Fibroblast of lung (primary cell): ENCODE results near the gene OR10H3. TPM values are rescaled to one million over a fixed set of nuclear protein-coding genes. Genes with fewer than 3 reads are reported as not detected.
"Not testable (repeated sequence)": the region's sequence is repeated elsewhere in the genome, so short reads cannot be mapped to it uniquely, and the experiment has no call there.

Source experiments
- DNase-seq, 2 donors: peaks; one replicate each; pipeline versions ENCODE4 v3.0.0 to v3.0.0-alpha.2; 2010; ENCODE audit warnings: low read depth in 2 of 2
- H2AFZ ChIP-seq: 2 replicates; pipeline ENCODE4 v1.5.1; 2012; ENCODE audit warnings: low read length, control low read depth, inconsistent platforms
- H3K27ac ChIP-seq: 2 replicates; pipeline ENCODE4 v1.5.1; 2011; ENCODE audit warnings: low read length, control low read depth; ENCODE audit not compliant: insufficient read depth
- H3K27me3 ChIP-seq: 2 replicates; pipeline ENCODE4 v1.5.1; 2011; ENCODE audit warnings: mild to moderate bottlenecking, low read length; ENCODE audit not compliant: control insufficient read depth, insufficient read depth
- H3K36me3 ChIP-seq: 2 replicates; pipeline ENCODE4 v1.5.1; 2011; ENCODE audit warnings: low read length; ENCODE audit not compliant: control insufficient read depth, insufficient read depth
- H3K4me1 ChIP-seq: 2 replicates; pipeline ENCODE4 v1.5.1; 2011; ENCODE audit warnings: low read length; ENCODE audit not compliant: control insufficient read depth, insufficient read depth; ENCODE audit errors: extremely low read depth
- H3K4me2 ChIP-seq: 2 replicates; pipeline ENCODE4 v1.5.1; 2011; ENCODE audit warnings: low read length, control low read depth; ENCODE audit not compliant: insufficient read depth; ENCODE audit errors: extremely low read depth
- H3K4me3 ChIP-seq, 4 experiments: fragments of 200-600 bp in 1 of 4; sonication (generic) in 1 of 4; replicated peaks in 1 of 4; 2 replicates each; pipeline ENCODE4 v1.5.1; 2011 to 2016; ENCODE audit warnings: low read length in 4 of 4, low read depth in 3 of 4, mild to moderate bottlenecking in 3 of 4, control low read depth in 2 of 4, inconsistent platforms in 1 of 4, mixed read lengths in 1 of 4; ENCODE audit not compliant: insufficient read depth in 1 of 4; ENCODE audit errors: control extremely low read depth in 1 of 4
- H3K79me2 ChIP-seq: 2 replicates; pipeline ENCODE4 v1.5.1; 2012; ENCODE audit warnings: mild to moderate bottlenecking, low read length, inconsistent platforms; ENCODE audit not compliant: control insufficient read depth, insufficient read depth
- H3K9ac ChIP-seq: 2 replicates; pipeline ENCODE4 v1.5.1; 2011; ENCODE audit warnings: mild to moderate bottlenecking, low read length, control low read depth; ENCODE audit not compliant: insufficient read depth
- H3K9me3 ChIP-seq: 2 replicates; pipeline ENCODE4 v1.5.1; 2012; ENCODE audit warnings: low read depth, low read length; ENCODE audit not compliant: control insufficient read depth, insufficient read depth
- H4K20me1 ChIP-seq: 2 replicates; pipeline ENCODE4 v1.5.1; 2011; ENCODE audit warnings: low read length; ENCODE audit not compliant: control insufficient read depth, insufficient read depth; ENCODE audit errors: extremely low read depth
- EZH2 ChIP-seq: IDR thresholded peaks from 2 replicates; pipeline ENCODE4 v1.5.1; 2012; ENCODE audit warnings: low read length, control low read depth, mild to moderate bottlenecking; ENCODE audit errors: missing control alignments
- polyA plus RNA-seq, 2 donors: library from polyadenylated mRNA; depleted of rRNA in 1 of 2; stranded (reverse) in 1 of 2; unstranded in 1 of 2; fragments of >200 nt; gene quantifications; 2 replicates each; pipeline ENCODE4 v1.2.1, GENCODE V29; 2011 to 2012; ENCODE audit warnings: missing spikeins in 1 of 2
- total RNA-seq: library from RNA; depleted of rRNA; stranded (reverse); fragments of >200 nt; gene quantifications from 2 replicates; pipeline ENCODE4 v1.2.1, GENCODE V29; 2014
- TF ChIP-seq, protein P1 (sequence below), 2 donors: IDR thresholded peaks in 1 of 2; conservative IDR thresholded peaks in 1 of 2; 1 replicate in 1 of 2; 2 replicates in 1 of 2; pipeline ENCODE4 v1.5.1; 2011 to 2012; ENCODE audit warnings: low read length in 2 of 2, control low read depth in 1 of 2, inconsistent platforms in 1 of 2, low read depth in 1 of 2, mild to moderate bottlenecking in 1 of 2

Gene OR10H3
- total and polyA plus RNA-seq, 2 donors (not counting 1 experiment from before 2014, with no cell fraction given), result not detected

DNA sequence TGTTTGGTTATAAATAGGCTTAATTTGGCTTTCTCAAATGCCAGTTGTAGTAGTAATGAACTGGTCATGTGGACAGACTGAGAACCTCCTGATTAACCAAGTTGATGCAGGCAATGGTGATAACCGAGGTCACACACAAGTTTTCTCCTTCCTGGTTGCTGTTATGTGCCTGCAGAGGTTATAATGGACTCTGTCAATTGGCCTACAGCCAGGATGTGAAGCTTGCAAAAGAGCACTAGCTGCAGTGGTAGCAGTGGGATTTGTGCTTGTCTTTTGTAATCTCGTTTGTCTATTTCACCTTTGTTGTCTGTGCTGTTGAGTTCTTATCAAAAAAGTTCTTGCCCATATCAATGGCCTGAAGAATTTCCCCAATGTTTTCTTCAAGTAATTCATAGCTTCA is 20.6 kb downstream of the OR10H3 start:
- Histone ChIP-seq H3K4me1 (no peaks in the 10 kb centered on the region), H3K27me3 (no peaks in the 10 kb centered on the region), H3K9ac (no peak overlapping the region), H3K79me2 (no peaks in the 10 kb centered on the region), H3K27ac (no peak overlapping the region), H4K20me1 (no peaks in the 10 kb centered on the region), H2AFZ (no peak overlapping the region), H3K4me2 (no peak overlapping the region), H3K9me3 (no peaks in the 10 kb centered on the region), H3K4me3 (no peak overlapping the region), H3K36me3 (no peaks in the 10 kb centered on the region)
- no peak for TF ChIP-seq EZH2
- TF ChIP-seq, protein P1, sequence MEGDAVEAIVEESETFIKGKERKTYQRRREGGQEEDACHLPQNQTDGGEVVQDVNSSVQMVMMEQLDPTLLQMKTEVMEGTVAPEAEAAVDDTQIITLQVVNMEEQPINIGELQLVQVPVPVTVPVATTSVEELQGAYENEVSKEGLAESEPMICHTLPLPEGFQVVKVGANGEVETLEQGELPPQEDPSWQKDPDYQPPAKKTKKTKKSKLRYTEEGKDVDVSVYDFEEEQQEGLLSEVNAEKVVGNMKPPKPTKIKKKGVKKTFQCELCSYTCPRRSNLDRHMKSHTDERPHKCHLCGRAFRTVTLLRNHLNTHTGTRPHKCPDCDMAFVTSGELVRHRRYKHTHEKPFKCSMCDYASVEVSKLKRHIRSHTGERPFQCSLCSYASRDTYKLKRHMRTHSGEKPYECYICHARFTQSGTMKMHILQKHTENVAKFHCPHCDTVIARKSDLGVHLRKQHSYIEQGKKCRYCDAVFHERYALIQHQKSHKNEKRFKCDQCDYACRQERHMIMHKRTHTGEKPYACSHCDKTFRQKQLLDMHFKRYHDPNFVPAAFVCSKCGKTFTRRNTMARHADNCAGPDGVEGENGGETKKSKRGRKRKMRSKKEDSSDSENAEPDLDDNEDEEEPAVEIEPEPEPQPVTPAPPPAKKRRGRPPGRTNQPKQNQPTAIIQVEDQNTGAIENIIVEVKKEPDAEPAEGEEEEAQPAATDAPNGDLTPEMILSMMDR (conservative IDR thresholded peaks at IDR 0.05 in 1 of 2, IDR thresholded peaks at IDR 0.05 in 1 of 2; ENCODE audit: low read depth in 1 of 2, low read length in 2 of 2), result no peak
- DNase-seq, result no peak

DNA sequence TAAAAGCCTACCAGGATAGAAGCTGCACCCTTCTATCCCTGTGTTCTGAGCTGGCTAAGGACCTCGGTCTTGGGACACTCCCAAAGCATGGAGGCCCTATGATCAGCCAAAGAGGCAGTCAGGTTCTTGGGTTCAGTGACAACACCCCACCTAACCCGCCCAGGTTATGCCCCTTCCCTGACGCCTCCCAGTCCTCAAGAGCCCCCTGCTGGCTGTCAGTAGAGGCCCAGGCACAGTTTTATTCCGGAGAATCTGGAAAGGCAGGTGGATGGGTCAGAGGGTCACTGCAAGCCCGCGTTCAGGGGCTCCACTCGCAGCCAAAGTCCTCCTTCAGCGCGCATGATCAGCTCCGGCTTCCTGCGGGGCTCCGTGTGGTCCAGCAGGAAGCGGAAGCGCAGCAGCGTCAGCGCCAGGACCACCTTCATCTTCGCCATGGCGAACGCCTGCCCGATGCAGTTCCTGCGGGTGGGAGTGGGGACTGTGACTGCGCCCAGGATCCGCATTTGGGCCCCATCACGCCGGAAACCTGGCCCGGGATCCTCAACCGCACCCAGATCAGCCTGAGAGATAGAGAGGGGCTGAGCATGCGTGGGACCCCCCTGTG is 22.3 kb downstream of the OR10H3 start:
- no peak overlapping the region for H2AFZ ChIP-seq
- H3K4me3 ChIP-seq, result no peak overlapping the region
- no peaks in the 10 kb centered on the region for H3K9me3 ChIP-seq
- no peak overlapping the region for H3K27ac ChIP-seq
- H4K20me1 ChIP-seq, result no peaks in the 10 kb centered on the region
- H3K27me3 ChIP-seq, result no peaks in the 10 kb centered on the region
- H3K36me3 ChIP-seq, result no peaks in the 10 kb centered on the region
- no peak for TF ChIP-seq EZH2
- TF ChIP-seq, protein P1 (conservative IDR thresholded peaks at IDR 0.05 in 1 of 2, IDR thresholded peaks at IDR 0.05 in 1 of 2; ENCODE audit: low read depth in 1 of 2, low read length in 2 of 2), result no peak
- no peak overlapping the region for H3K9ac ChIP-seq
- H3K4me1 ChIP-seq, result no peaks in the 10 kb centered on the region
- no peak overlapping the region for H3K4me2 ChIP-seq
- H3K79me2 ChIP-seq, result no peaks in the 10 kb centered on the region
- DNase-seq, result no peak

DNA sequence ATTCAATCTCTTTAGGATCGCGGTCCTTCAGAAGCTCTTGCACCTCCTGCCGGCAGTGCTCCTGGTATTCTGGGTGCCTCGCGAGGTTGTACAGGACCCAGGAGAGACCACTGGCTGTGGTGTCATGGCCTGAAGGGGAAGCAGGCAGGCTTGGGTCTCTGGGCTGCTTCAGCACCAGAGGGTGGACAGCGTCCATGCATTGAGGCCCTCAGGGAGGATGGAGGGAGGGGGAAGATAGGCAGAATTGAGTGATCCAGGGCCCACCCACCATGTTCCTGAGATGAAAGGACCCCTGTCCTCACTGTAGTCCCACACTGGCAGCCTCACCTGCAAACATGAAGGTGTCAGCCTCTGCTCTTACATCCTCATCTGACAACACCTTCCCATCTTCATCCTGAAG is 31.8 kb downstream of the OR10H3 start:
- no peak overlapping the region for H3K4me2 ChIP-seq
- DNase-seq, result no peak
- TF ChIP-seq EZH2, result no peak
- TF ChIP-seq, protein P1 (conservative IDR thresholded peaks at IDR 0.05 in 1 of 2, IDR thresholded peaks at IDR 0.05 in 1 of 2; ENCODE audit: low read depth in 1 of 2, low read length in 2 of 2), result no peak

DNA sequence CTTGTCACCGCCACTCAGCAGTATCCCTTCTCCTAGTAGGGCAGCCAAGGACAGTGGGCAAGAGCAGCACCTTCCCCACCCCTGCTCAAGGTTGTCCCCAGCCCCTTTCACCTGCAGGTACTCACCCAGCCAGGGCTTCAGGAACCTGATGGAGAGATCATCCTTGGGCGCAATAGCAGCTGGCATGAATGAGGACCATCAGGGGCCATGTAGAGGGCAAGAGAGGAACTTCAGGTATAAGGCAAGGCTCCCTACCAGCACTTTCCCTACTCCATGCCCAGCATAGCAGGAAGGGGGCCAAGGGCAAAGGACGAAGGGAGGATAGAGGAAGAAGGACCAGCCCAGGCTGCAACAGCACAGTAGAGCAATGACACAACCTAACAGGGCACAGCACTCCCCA is 36.4 kb downstream of the OR10H3 start:
- H3K36me3 ChIP-seq, H3K27ac ChIP-seq, H3K4me2 ChIP-seq, H3K9me3 ChIP-seq, H3K4me3 ChIP-seq, H3K79me2 ChIP-seq, H4K20me1 ChIP-seq, H2AFZ ChIP-seq, DNase-seq, H3K27me3 ChIP-seq, H3K4me1 ChIP-seq, H3K9ac ChIP-seq: not testable (repeated sequence)

More for the DNA sequence above, 31.8 kb downstream of the OR10H3 start:
- H3K36me3 ChIP-seq, result no peaks in the 10 kb centered on the region
- H3K9me3 ChIP-seq, result no peaks in the 10 kb centered on the region
- no peaks in the 10 kb centered on the region for H3K79me2 ChIP-seq
- no peaks in the 10 kb centered on the region for H3K27me3 ChIP-seq
- no peaks in the 10 kb centered on the region for H3K4me1 ChIP-seq
- H3K9ac ChIP-seq, result no peak overlapping the region
- H3K4me3 ChIP-seq, result no peak overlapping the region
- H4K20me1 ChIP-seq, result no peaks in the 10 kb centered on the region
- no peak overlapping the region for H3K27ac ChIP-seq
- no peak overlapping the region for H2AFZ ChIP-seq
